GM12878 (cell line): ENCODE measurements around the gene GIGYF1. TPM values are rescaled to one million over a fixed set of nuclear protein-coding genes. Genes with fewer than 3 reads are reported as not detected.

Experiments used
- BACH1 ChIP-seq: fragments of 450-650 bp; IDR thresholded peaks from 2 replicates; pipeline ENCODE4 v1.6.1; 2017; ENCODE audit warnings: mild to moderate bottlenecking, borderline replicate concordance
- BCL3 ChIP-seq: IDR thresholded peaks from 2 replicates; pipeline ENCODE4 v1.6.1; 2011; ENCODE audit warnings: borderline replicate concordance, low read depth, mild to moderate bottlenecking, moderate library complexity, low read length; ENCODE audit not compliant: insufficient read depth, poor library complexity, severe bottlenecking
- DPF2 ChIP-seq: fragments of 450-650 bp; IDR thresholded peaks from 2 replicates; pipeline ENCODE4 v1.6.1; 2017; ENCODE audit warnings: mild to moderate bottlenecking
- E4F1 ChIP-seq: fragments of 450-650 bp; IDR thresholded peaks from 2 replicates; pipeline ENCODE4 v1.6.1; 2018; ENCODE audit warnings: borderline replicate concordance, mild to moderate bottlenecking; ENCODE audit not compliant: partially characterized antibody
- GATAD2B ChIP-seq: fragments of 450-650 bp; conservative IDR thresholded peaks from 2 replicates; pipeline ENCODE4 v1.6.1; 2017; ENCODE audit warnings: low read depth, mild to moderate bottlenecking, moderate library complexity
- HDAC2 ChIP-seq: fragments of 200-600 bp; sonication (generic); IDR thresholded peaks from 2 replicates; pipeline ENCODE4 v1.6.1; 2017
- KDM1A ChIP-seq: fragments of 200-600 bp; sonication (generic); IDR thresholded peaks from 2 replicates; pipeline ENCODE4 v1.6.1; 2016; ENCODE audit warnings: borderline replicate concordance
- MAX ChIP-seq: IDR thresholded peaks from 2 replicates; pipeline ENCODE4 v1.6.1; 2012; ENCODE audit warnings: low read depth, low read length, improper control_type of control experiment
- MEF2A ChIP-seq: IDR thresholded peaks from 2 replicates; pipeline ENCODE4 v1.6.1; 2011; ENCODE audit warnings: low read depth, mild to moderate bottlenecking, low read length, moderate library complexity; ENCODE audit not compliant: insufficient read depth
- POLR2A ChIP-seq: IDR thresholded peaks from 2 replicates; pipeline ENCODE4 v1.6.1; 2011; ENCODE audit warnings: low read depth, mild to moderate bottlenecking, low read length
- POLR2AphosphoS5 ChIP-seq: IDR thresholded peaks from 2 replicates; pipeline ENCODE4 v1.6.1; 2011; ENCODE audit warnings: mild to moderate bottlenecking, low read length, inconsistent platforms
- RAD51 ChIP-seq: fragments of 450-650 bp; IDR thresholded peaks from 2 replicates; pipeline ENCODE4 v1.6.1; 2016; ENCODE audit warnings: moderate library complexity, mild to moderate bottlenecking, inconsistent platforms
- RB1 ChIP-seq: fragments of 450-650 bp; formaldehyde crosslinking; IDR thresholded peaks from 2 replicates; pipeline ENCODE4 v1.6.1; 2017; ENCODE audit warnings: mild to moderate bottlenecking, borderline replicate concordance
- RFX5 ChIP-seq: IDR thresholded peaks from 2 replicates; pipeline ENCODE4 v1.6.1; 2011; ENCODE audit warnings: low read depth, low read length, improper control_type of control experiment
- SPI1 ChIP-seq: IDR thresholded peaks from 2 replicates; pipeline ENCODE4 v1.6.1; 2011; ENCODE audit warnings: low read depth, mild to moderate bottlenecking, low read length, moderate library complexity, borderline replicate concordance; ENCODE audit not compliant: insufficient read depth
- SUZ12 ChIP-seq: fragments of 200-600 bp; sonication (generic); IDR thresholded peaks from one replicate; pipeline ENCODE4 v1.6.1; 2018; ENCODE audit warnings: antibody characterized with exemption, mild to moderate bottlenecking; ENCODE audit not compliant: unreplicated experiment
- ZNF687 ChIP-seq: fragments of 450-650 bp; IDR thresholded peaks from 2 replicates; pipeline ENCODE4 v1.6.1; 2017; ENCODE audit warnings: mild to moderate bottlenecking, moderate library complexity
- polyA plus RNA-seq, 11 experiments: library from polyadenylated mRNA; depleted of rRNA in 4 of 11; unstranded in 6 of 11; stranded (reverse) in 5 of 11; fragments of >200 nt; fragmentation: Nextera tagmentation in 4 of 11; fragmentation: Illumina TruSeq in 1 of 11; extraction: Ambion mirVana in 4 of 11; extraction: Trizol in 1 of 11; gene quantifications; 1 replicate in 1 of 11; 2 replicates in 10 of 11; pipeline versions ENCODE4 v1.2.1 to v1.2.3, GENCODE V29; 2011 to 2016; ENCODE audit warnings: inconsistent platforms in 2 of 11, missing spikeins in 2 of 11, low read depth in 1 of 11
- total RNA-seq, 4 experiments: library from RNA; depleted of rRNA in 3 of 4; stranded (reverse); fragments of >200 nt in 3 of 4; fragmentation: Illumina TruSeq in 1 of 4; extraction: Trizol in 1 of 4; gene quantifications; 2 replicates each; pipeline versions ENCODE4 v1.2.1 to v1.2.3, GENCODE V29; 2013 to 2021

Gene GIGYF1
- total and polyA plus RNA-seq, 10 of the 15 experiments (the other 5 are each of a cell fraction or from before 2014, with no cell fraction given), result 0.31 to 47.2 (median 9.9) TPM

GRCh38 chr7:100632951-100633717 is 60.9 kb downstream of the GIGYF1 start (continued):
- TF ChIP-seq ZNF687 (0 out of 2 replicates have a peak, but pooled peaks have one; percentile 40), SUZ12 (peak; percentile 77), BCL3 (no peak), DPF2 (0 out of 2 replicates have a peak, but pooled peaks have one; percentile 43), MEF2A (no peak), E4F1 (no peak), GATAD2B (peak; percentile 58), POLR2A (peak; percentile 70), SPI1 (no peak), RB1 (peak; percentile 63; the same call in 1 of the 2 replicates), BACH1 (0 out of 2 replicates have a peak, but pooled peaks have one; percentile 34), KDM1A (no peak), RFX5 (no peak), MAX (peak; percentile 64; the same call in 1 of the 2 replicates), HDAC2 (no peak), POLR2AphosphoS5 (no peak), RAD51 (no peak)
